K562 (cell line): ENCODE measurements around the gene ODAD3. TPM values are rescaled to one million over a fixed set of nuclear protein-coding genes. Genes with fewer than 3 reads are reported as not detected.

Experiments
- ARID3A ChIP-seq: IDR thresholded peaks from 2 replicates; pipeline ENCODE4 v1.6.1; 2012; ENCODE audit warnings: low read depth, low read length, improper control_type of control experiment, borderline replicate concordance
- BCL6 ChIP-seq: fragments of 250-450 bp; sonication (Bioruptor Pico); IDR thresholded peaks from 2 replicates; pipeline ENCODE4 v1.4.0; 2020
- CCNT2 ChIP-seq: IDR thresholded peaks from 2 replicates; pipeline ENCODE4 v1.6.1; 2011; ENCODE audit warnings: borderline replicate concordance, low read depth, mild to moderate bottlenecking, moderate library complexity, mixed read lengths, low read length; ENCODE audit not compliant: insufficient read length; ENCODE audit errors: extremely low read depth
- CTCF ChIP-seq, 3 experiments: IDR thresholded peaks in 2 of 3; conservative IDR thresholded peaks in 1 of 3; 2 replicates each; pipeline ENCODE4 v1.5.1; 2011 to 2012; ENCODE audit warnings: low read length in 3 of 3, mild to moderate bottlenecking in 3 of 3, control low read depth in 2 of 3, improper control_type of control experiment in 1 of 3, inconsistent platforms in 1 of 3, low read depth in 1 of 3, mixed read lengths in 1 of 3, moderate library complexity in 1 of 3; ENCODE audit not compliant: insufficient read depth in 2 of 3
- ELF1 ChIP-seq: fragments of 200-800 bp; sonication (Bioruptor generic); IDR thresholded peaks from 2 replicates; pipeline ENCODE4 v1.6.1; 2016; ENCODE audit warnings: missing genetic modification characterization, missing compliant biosample characterization
- EP300 ChIP-seq: IDR thresholded peaks from 2 replicates; pipeline ENCODE4 v1.6.1; 2012; ENCODE audit warnings: low read length, improper control_type of control experiment
- GATAD2A ChIP-seq: fragments of 450-650 bp; IDR thresholded peaks from 2 replicates; pipeline ENCODE4 v1.6.1; 2017
- HDAC8 ChIP-seq: fragments of 450-650 bp; IDR thresholded peaks from 2 replicates; pipeline ENCODE4 v1.6.1; 2016; ENCODE audit warnings: mild to moderate bottlenecking, missing genetic modification characterization, moderate library complexity, missing compliant biosample characterization
- HIVEP1 ChIP-seq: fragments of 250-450 bp; sonication (Bioruptor Pico); IDR thresholded peaks from 2 replicates; pipeline ENCODE4 v1.4.0; 2020; ENCODE audit warnings: mild to moderate bottlenecking
- MCM5 ChIP-seq: fragments of 450-650 bp; IDR thresholded peaks from 2 replicates; pipeline ENCODE4 v1.6.1; 2016; ENCODE audit warnings: low read depth
- NCOA1 ChIP-seq: fragments of 450-650 bp; IDR thresholded peaks from 2 replicates; pipeline ENCODE4 v1.6.1; 2016; ENCODE audit warnings: low read depth
- NR2C2 ChIP-seq, 2 experiments: fragments of 200-800 bp in 1 of 2; sonication (Bioruptor generic) in 1 of 2; sonication (generic) in 1 of 2; formaldehyde crosslinking in 1 of 2; IDR thresholded peaks; 2 replicates each; pipeline versions ENCODE4 v1.6.1 to v1.8.0; 2016 to 2022; ENCODE audit warnings: mild to moderate bottlenecking in 1 of 2, missing compliant biosample characterization in 1 of 2, missing genetic modification characterization in 1 of 2, missing genetic modification reagents in 1 of 2
- PCBP1 ChIP-seq: fragments of 200-400 bp; formaldehyde crosslinking; IDR thresholded peaks from 2 replicates; pipeline ENCODE4 v1.6.1; 2018; ENCODE audit warnings: mild to moderate bottlenecking, low read depth, low read length; ENCODE audit not compliant: poor library complexity, severe bottlenecking
- PHF21A ChIP-seq: fragments of 450-650 bp; IDR thresholded peaks from 2 replicates; pipeline ENCODE4 v1.6.1; 2017; ENCODE audit warnings: low read depth, borderline replicate concordance
- PRPF4 ChIP-seq: fragments of 200-400 bp; formaldehyde crosslinking; IDR thresholded peaks from one replicate; pipeline ENCODE4 v1.6.1; 2017; ENCODE audit warnings: low read length, low read depth, mild to moderate bottlenecking; ENCODE audit not compliant: insufficient read depth, poor library complexity, severe bottlenecking
- RBM14 ChIP-seq: fragments of 200-400 bp; formaldehyde crosslinking; IDR thresholded peaks from 2 replicates; pipeline ENCODE4 v1.6.1; 2018; ENCODE audit warnings: low read depth, mild to moderate bottlenecking, low read length, moderate library complexity, borderline replicate concordance; ENCODE audit not compliant: insufficient read depth
- RBM39 ChIP-seq: fragments of 200-400 bp; formaldehyde crosslinking; optimal IDR thresholded peaks from 2 replicates; pipeline ENCODE3; 2018; ENCODE audit warnings: low read depth, low read length
- SLC30A9 ChIP-seq: fragments of 250-450 bp; sonication (Bioruptor Pico); IDR thresholded peaks from 2 replicates; pipeline ENCODE4 v1.8.0; 2022; ENCODE audit warnings: mild to moderate bottlenecking, moderate library complexity
- THRB ChIP-seq: fragments of 450-650 bp; formaldehyde crosslinking; conservative IDR thresholded peaks from 2 replicates; pipeline ENCODE4 v1.4.0; 2022; ENCODE audit warnings: mild to moderate bottlenecking, missing genetic modification characterization
- ZBTB8A ChIP-seq: fragments of 450-650 bp; IDR thresholded peaks from 2 replicates; pipeline ENCODE4 v1.6.1; 2018; ENCODE audit warnings: mild to moderate bottlenecking, moderate library complexity; ENCODE audit not compliant: partially characterized antibody
- ZNF282 ChIP-seq: sonication (generic); formaldehyde crosslinking; IDR thresholded peaks from 2 replicates; pipeline ENCODE4 v1.8.1; 2023; ENCODE audit warnings: missing genetic modification reagents
- ZNF583 ChIP-seq: fragments of 250-450 bp; sonication (Bioruptor Pico); IDR thresholded peaks from 2 replicates; pipeline ENCODE4 v1.4.0; 2020
- polyA plus RNA-seq, 8 experiments: library from polyadenylated mRNA; depleted of rRNA in 4 of 8; stranded (reverse) in 5 of 8; unstranded in 3 of 8; fragments of >200 nt; fragmentation: Nextera tagmentation in 2 of 8; fragmentation: Illumina TruSeq in 1 of 8; extraction: Ambion mirVana in 2 of 8; extraction: Trizol in 1 of 8; gene quantifications; 2 replicates each; pipeline versions ENCODE4 v1.2.1 to v1.2.3, GENCODE V29; 2011 to 2014; ENCODE audit warnings: inconsistent platforms in 1 of 8, missing spikeins in 1 of 8
- total RNA-seq, 7 experiments: library from RNA; depleted of rRNA in 6 of 7; stranded (reverse); fragments of >200 nt in 6 of 7; fragmentation: Illumina TruSeq in 2 of 7; extraction: Trizol in 2 of 7; gene quantifications; 2 replicates each; pipeline versions ENCODE4 v1.2.1 to v1.2.3, GENCODE V29; 2011 to 2021; ENCODE audit warnings: low replicate concordance in 1 of 7
- TF ChIP-seq, protein P1 (sequence below): fragments of 450-650 bp; IDR thresholded peaks from 2 replicates; pipeline ENCODE4 v1.6.1; 2016; ENCODE audit warnings: low read depth, mild to moderate bottlenecking, moderate library complexity

ODAD3 gene
- total and polyA plus RNA-seq, 9 of the 15 experiments (the other 6 are each of a cell fraction or from before 2014, with no cell fraction given), result 0.07 to 0.72 (median 0.14) TPM; not detected in 2

DNA sequence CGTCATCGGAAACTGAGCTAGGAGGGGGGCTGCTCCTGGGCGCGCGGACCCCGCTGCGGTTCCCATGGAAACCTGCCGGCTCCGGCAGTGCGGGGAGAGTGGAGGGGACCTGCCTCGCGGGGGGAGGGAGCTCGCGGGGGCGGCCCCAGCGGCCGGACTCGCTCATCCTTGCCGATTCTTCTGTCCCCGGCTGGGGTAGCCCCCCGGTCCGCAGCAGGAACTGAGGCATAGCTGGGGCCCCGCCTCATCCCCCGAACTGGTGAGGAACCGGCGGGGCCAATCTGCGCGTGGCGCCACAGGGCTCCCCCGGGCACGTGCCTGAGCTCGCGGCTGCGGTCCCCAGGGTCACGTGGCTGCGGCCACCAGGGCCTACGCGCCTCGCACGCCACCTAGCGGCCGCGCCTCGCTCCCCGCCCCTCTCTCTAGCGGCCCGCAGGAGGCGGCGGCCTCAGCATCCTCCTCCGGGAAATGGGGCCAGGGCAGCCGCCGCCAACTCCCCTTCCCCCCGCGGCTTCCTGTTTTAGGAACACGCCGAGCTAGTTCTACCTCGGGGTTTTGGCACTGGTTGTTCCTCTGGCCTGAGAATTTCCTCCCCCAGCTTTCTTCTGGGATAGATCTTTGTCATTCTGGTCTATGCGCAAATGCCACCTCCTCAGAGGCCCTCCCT lies 47.6 kb upstream of the ODAD3 start (continued):
- TF ChIP-seq, protein P1, sequence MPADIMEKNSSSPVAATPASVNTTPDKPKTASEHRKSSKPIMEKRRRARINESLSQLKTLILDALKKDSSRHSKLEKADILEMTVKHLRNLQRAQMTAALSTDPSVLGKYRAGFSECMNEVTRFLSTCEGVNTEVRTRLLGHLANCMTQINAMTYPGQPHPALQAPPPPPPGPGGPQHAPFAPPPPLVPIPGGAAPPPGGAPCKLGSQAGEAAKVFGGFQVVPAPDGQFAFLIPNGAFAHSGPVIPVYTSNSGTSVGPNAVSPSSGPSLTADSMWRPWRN, result peak; percentile 92
- peak; percentile 47; the same call in 1 of the 2 replicates for TF ChIP-seq ARID3A
- TF ChIP-seq ELF1 (tag), result no peak
- TF ChIP-seq ZBTB8A, result no peak
- peak; percentile 73; the same call in 1 of the 2 replicates for TF ChIP-seq ZNF282 (CRISPR knock-in tag)
- 0 out of 2 replicates have a peak, but pooled peaks have one; percentile 46 for TF ChIP-seq SLC30A9 (CRISPR knock-in tag)
- TF ChIP-seq EP300, result peak; percentile 28; the same call in 1 of the 2 replicates
- TF ChIP-seq CCNT2, result peak; percentile 91
- TF ChIP-seq THRB, result no peak
- TF ChIP-seq HDAC8 (tag), result no peak
- TF ChIP-seq ZNF583 (CRISPR knock-in tag), result no peak
- TF ChIP-seq GATAD2A, result no peak
- 0 out of 2 replicates have a peak, but pooled peaks have one; percentile 44 for TF ChIP-seq PHF21A
- peak; percentile 91 to 97 (median 95) for TF ChIP-seq CTCF (IDR thresholded peaks at IDR 0.05 in 2 of 3, conservative IDR thresholded peaks at IDR 0.05 in 1 of 3; ENCODE audit: insufficient read depth in 2 of 3, low read depth in 1 of 3, low read length in 3 of 3)
- TF ChIP-seq NR2C2 (CRISPR knock-in tag; IDR thresholded peaks at IDR 0.05), result peak; percentile 91
- peak; percentile 32; the same call in 1 of the 2 replicates for TF ChIP-seq NR2C2 (tag; IDR thresholded peaks at IDR 0.05)
- TF ChIP-seq HIVEP1 (CRISPR knock-in tag), result 0 out of 2 replicates have a peak, but pooled peaks have one; percentile 74
- TF ChIP-seq RBM39, result peak; percentile 70
- no peak for TF ChIP-seq PRPF4
- TF ChIP-seq RBM14, result no peak
- TF ChIP-seq MCM5, result no peak
- TF ChIP-seq PCBP1, result peak; percentile 95
- no peak for TF ChIP-seq BCL6 (CRISPR knock-in tag)
- TF ChIP-seq NCOA1, result peak; percentile 28; the same call in 1 of the 2 replicates
